Neutrophil (primary cell): ENCODE data around the gene CAMK2G.

Experiments
- H3K27ac ChIP-seq: fragments of 200-600 bp; sonication (generic); 2 replicates; pipeline ENCODE4 v1.5.1; 2016; ENCODE audit warnings: mild to moderate bottlenecking, moderate library complexity
- H3K27me3 ChIP-seq: fragments of 200-600 bp; sonication (generic); 2 replicates; pipeline ENCODE4 v1.6.0; 2016; ENCODE audit warnings: mild to moderate bottlenecking
- H3K36me3 ChIP-seq: fragments of 200-600 bp; sonication (generic); 2 replicates; pipeline ENCODE4 v1.5.1; 2017
- H3K4me1 ChIP-seq, 2 experiments: fragments of 200-600 bp in 1 of 2; sonication (generic) in 1 of 2; 1 replicate in 1 of 2; 2 replicates in 1 of 2; pipeline versions ENCODE4 v1.5.1 to v1.6.1; 2013 to 2016; ENCODE audit warnings: low read depth in 1 of 2, low read length in 1 of 2, mild to moderate bottlenecking in 1 of 2, moderate library complexity in 1 of 2; ENCODE audit not compliant: control insufficient read depth in 1 of 2, insufficient read depth in 1 of 2
- H3K4me3 ChIP-seq, 2 experiments: fragments of 200-600 bp in 1 of 2; sonication (generic) in 1 of 2; 1 replicate in 1 of 2; 2 replicates in 1 of 2; pipeline ENCODE4 v1.5.1; 2013 to 2016; ENCODE audit warnings: low read depth in 1 of 2, low read length in 1 of 2, mild to moderate bottlenecking in 1 of 2, moderate library complexity in 1 of 2
- H3K9me3 ChIP-seq: fragments of 200-600 bp; sonication (generic); 2 replicates; pipeline ENCODE4 v1.5.1; 2016
- CTCF ChIP-seq: fragments of 200-600 bp; sonication (generic); IDR thresholded peaks from 2 replicates; pipeline ENCODE4 v1.5.1; 2016; ENCODE audit warnings: antibody characterized with exemption

The CAMK2G gene

GRCh38 chr10:73857446-73857845 lies 16.9 kb downstream of the CAMK2G start:
- peak overlapping the region; percentile 99 for H3K27ac ChIP-seq
- H3K36me3 ChIP-seq, result peaks cover 85% of the 10 kb centered on the region
- H3K4me1 ChIP-seq, result peaks cover 32 to 50% of the 10 kb centered on the region in 2 experiments

GRCh38 chr10:73856261-73856660 lies 18.1 kb downstream of the CAMK2G start:
- Histone ChIP-seq H3K4me3 (no peak overlapping the region), H3K27ac (no peak overlapping the region), H3K4me1 (peaks cover 21 to 38% of the 10 kb centered on the region in 2 experiments), H3K27me3 (no peaks in the 10 kb centered on the region), H3K9me3 (no peaks in the 10 kb centered on the region), H3K36me3 (peaks cover 97% of the 10 kb centered on the region)
- TF ChIP-seq CTCF, result no peak

More at GRCh38 chr10:73857446-73857845, 16.9 kb downstream of the CAMK2G start:
- no peak overlapping the region for H3K4me3 ChIP-seq
- no peak for TF ChIP-seq CTCF
- H3K27me3 ChIP-seq, result no peaks in the 10 kb centered on the region
- H3K9me3 ChIP-seq, result no peaks in the 10 kb centered on the region

GRCh38 chr10:73855413-73855812 lies 18.9 kb downstream of the CAMK2G start:
- Histone ChIP-seq H3K36me3 (peaks cover 99% of the 10 kb centered on the region), H3K9me3 (no peaks in the 10 kb centered on the region), H3K27ac (no peak overlapping the region), H3K4me1 (peaks cover 17 to 38% of the 10 kb centered on the region in 2 experiments), H3K4me3 (no peak overlapping the region), H3K27me3 (no peaks in the 10 kb centered on the region)
- TF ChIP-seq CTCF, result no peak

GRCh38 chr10:73854310-73854709 lies 20.0 kb downstream of the CAMK2G start:
- Histone ChIP-seq H3K4me1 (peaks cover 22 to 39% of the 10 kb centered on the region in 2 experiments), H3K9me3 (no peaks in the 10 kb centered on the region), H3K27ac (no peak overlapping the region), H3K36me3 (peaks cover 99% of the 10 kb centered on the region), H3K4me3 (no peak overlapping the region), H3K27me3 (no peaks in the 10 kb centered on the region)
- no peak for TF ChIP-seq CTCF

- no peaks in the 10 kb centered on the region for H3K9me3 ChIP-seq
- no peak for TF ChIP-seq CTCF
- H3K36me3 ChIP-seq, result peaks cover 100% of the 10 kb centered on the region
- no peak overlapping the region for H3K4me3 ChIP-seq
- no peaks in the 10 kb centered on the region for H3K27me3 ChIP-seq
- H3K27ac ChIP-seq, result no peak overlapping the region
- H3K4me1 ChIP-seq, result peaks cover 19 to 36% of the 10 kb centered on the region in 2 experiments
Measured at GRCh38 chr10:73853196-73853595, 21.2 kb downstream of the CAMK2G start.
